ENCODE results near the gene MAPK4. TPM values are rescaled to one million over a fixed set of nuclear protein-coding genes. Genes with fewer than 3 reads are reported as not detected.
A peak's percentile ranks its signal among the peaks of the same experiment; 100 is the strongest.
"Not testable (repeated sequence)": the region's sequence is repeated elsewhere in the genome, so short reads cannot be mapped to it uniquely, and the experiment has no call there.

Gene MAPK4
- total RNA-seq, 3 donors from 2014 or later: 0.41 to 9.9 (median 0.43) TPM

- ATAC-seq (no peak), DNase-seq (no peak)
- Histone ChIP-seq H3K9me3 (no peaks in the 10 kb centered on the region), H3K36me3 (ENCODE audit: low read depth) (no peaks in the 10 kb centered on the region), H3K4me3 (no peak overlapping the region), H3K4me1 (ENCODE audit: low read depth) (no peaks in the 10 kb centered on the region)
- intact Hi-C loops (cut with DNase I, micrococcal nuclease): no loop called here
- no peak for TF ChIP-seq CTCF (IDR thresholded peaks at IDR 0.05)
Measured at GRCh38 chr18:50602466-50602865, 42.6 kb downstream of the MAPK4 start.

- no peak for TF ChIP-seq CTCF (IDR thresholded peaks at IDR 0.05)
- DNase-seq: no peak
- intact Hi-C loops (cut with DNase I, micrococcal nuclease): no loop called here
- H3K9me3 ChIP-seq: no peaks in the 10 kb centered on the region
- H3K4me1 ChIP-seq (ENCODE audit: low read depth): no peaks in the 10 kb centered on the region
- H3K4me3 ChIP-seq: no peak overlapping the region
- no peak for ATAC-seq
- H3K36me3 ChIP-seq (ENCODE audit: low read depth): no peaks in the 10 kb centered on the region
Measured at GRCh38 chr18:50606609-50607008, 46.7 kb downstream of the MAPK4 start.

GRCh38 chr18:50607378-50607926, 47.6 kb downstream of the MAPK4 start:
- Histone ChIP-seq H3K36me3 (ENCODE audit: low read depth) (no peaks in the 10 kb centered on the region), H3K4me3 (no peak overlapping the region), H3K4me1 (ENCODE audit: low read depth) (no peaks in the 10 kb centered on the region), H3K9me3 (no peaks in the 10 kb centered on the region)
- DNase-seq (no peak), ATAC-seq (no peak)
- intact Hi-C loops (cut with DNase I, micrococcal nuclease): no loop called here
- TF ChIP-seq CTCF (IDR thresholded peaks at IDR 0.05): no peak

GRCh38 chr18:50609171-50609570, 49.3 kb downstream of the MAPK4 start:
- ATAC-seq; DNase-seq; H3K36me3 ChIP-seq (ENCODE audit: low read depth); H3K4me3 ChIP-seq; H3K4me1 ChIP-seq (ENCODE audit: low read depth); intact Hi-C loops (cut with DNase I, micrococcal nuclease); H3K9me3 ChIP-seq: not testable (repeated sequence)

- no peaks in the 10 kb centered on the region for H3K4me1 ChIP-seq (ENCODE audit: low read depth)
- H3K36me3 ChIP-seq (ENCODE audit: low read depth): no peaks in the 10 kb centered on the region
- H3K9me3 ChIP-seq: no peaks in the 10 kb centered on the region
- TF ChIP-seq CTCF (IDR thresholded peaks at IDR 0.05): no peak
- ATAC-seq: no peak
- no peak overlapping the region for H3K4me3 ChIP-seq
- DNase-seq: peak in 1 of 3 donors; percentile 11
- intact Hi-C loops (cut with DNase I, micrococcal nuclease): no loop called here
Measured at GRCh38 chr18:50610349-50610748, 50.5 kb downstream of the MAPK4 start.

GRCh38 chr18:50611529-50611941, 51.6 kb downstream of the MAPK4 start:
- no peak for TF ChIP-seq CTCF (IDR thresholded peaks at IDR 0.05)
- ATAC-seq: no peak

More at GRCh38 chr18:50611529-50611941, 51.6 kb downstream of the MAPK4 start:
- no peak for DNase-seq
- Histone ChIP-seq H3K4me1 (ENCODE audit: low read depth) (no peaks in the 10 kb centered on the region), H3K36me3 (ENCODE audit: low read depth) (no peaks in the 10 kb centered on the region), H3K4me3 (no peak overlapping the region), H3K9me3 (no peaks in the 10 kb centered on the region)
- intact Hi-C loops (cut with DNase I, micrococcal nuclease): no loop called here

Measured in mucosa of descending colon (tissue), 3 donors.